ENCODE results near the gene CD4.

CD4 gene

DNA sequence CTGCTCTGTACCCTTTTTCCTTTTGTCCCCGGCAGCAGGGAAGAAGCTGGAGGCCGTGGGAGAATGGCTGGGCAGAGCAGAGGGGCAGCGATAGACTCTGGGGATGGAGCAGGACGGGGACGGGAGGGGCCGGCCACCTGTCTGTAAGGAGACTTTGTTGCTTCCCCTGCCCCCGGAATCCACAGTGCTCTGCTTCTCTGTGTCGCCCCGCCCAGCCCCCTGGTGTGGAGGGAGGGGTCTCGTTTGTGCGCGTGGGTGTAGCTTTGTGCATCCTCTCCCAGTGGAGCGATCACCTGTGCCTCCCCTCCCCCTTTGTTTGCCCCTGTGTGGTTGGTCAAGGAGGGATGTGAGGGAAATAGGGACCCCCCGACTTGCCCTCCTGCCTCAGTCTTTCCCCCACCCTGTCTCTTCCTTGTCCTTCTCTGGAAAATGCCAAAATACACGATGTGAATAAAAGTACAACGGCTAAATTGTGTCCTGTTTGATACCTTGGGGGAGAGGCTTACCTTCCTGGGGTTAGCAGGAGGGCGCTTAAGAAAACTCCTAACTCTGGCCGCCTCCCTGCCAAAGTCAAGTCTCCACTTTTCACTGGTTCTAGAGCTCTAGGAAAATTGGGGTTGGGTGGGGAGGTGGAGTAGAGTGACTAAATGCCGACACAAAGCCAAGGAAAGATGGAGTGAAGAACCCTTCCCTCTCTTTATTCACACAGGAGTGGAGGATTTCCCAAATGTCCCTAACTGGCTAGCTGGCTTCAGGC is 77.0 kb downstream of the CD4 start:
- H3K4me2 ChIP-seq (ENCODE audit: low read depth, low read length, poor library complexity, severe bottlenecking): peak overlapping the region; percentile 87
- peaks cover 3% of the 10 kb centered on the region; the same call in 1 of the 2 replicates for H3K36me3 ChIP-seq (ENCODE audit: low read length)
- no peaks in the 10 kb centered on the region for H3K9me2 ChIP-seq (replicated peaks; ENCODE audit: insufficient read depth, low read length)
- H3K4me3 ChIP-seq (ENCODE audit: insufficient read depth, low read length, poor library complexity, severe bottlenecking): no peak overlapping the region
- H3K9me3 ChIP-seq (ENCODE audit: insufficient read depth, low read length): no peaks in the 10 kb centered on the region
- H3K27ac ChIP-seq (ENCODE audit: low read depth, low read length): peak overlapping the region; percentile 47; the same call in 1 of the 2 replicates
- H3K9ac ChIP-seq (ENCODE audit: low read length): peak overlapping the region; percentile 98
- TF ChIP-seq CTCF (IDR thresholded peaks at IDR 0.05; ENCODE audit: insufficient read depth, low read length, poor library complexity, severe bottlenecking) (no peak), EZH2phosphoT487 (conservative IDR thresholded peaks at IDR 0.05; ENCODE audit: low read length) (no peak)
- H3F3A ChIP-seq (ENCODE audit: insufficient read depth): peaks cover 29% of the 10 kb centered on the region
- no peaks in the 10 kb centered on the region; the same call in 1 of the 2 replicates for H4K20me1 ChIP-seq (ENCODE audit: low read depth, low read length)
- H3K79me2 ChIP-seq (ENCODE audit: insufficient read depth, low read length): peaks cover 19% of the 10 kb centered on the region
- H2AFZ ChIP-seq (ENCODE audit: low read depth, low read length, severe bottlenecking): no peak overlapping the region
- no peaks in the 10 kb centered on the region for H3K27me3 ChIP-seq (ENCODE audit: low read length)

- Histone ChIP-seq H3K4me2 (ENCODE audit: low read depth, low read length, poor library complexity, severe bottlenecking) (peak overlapping the region; percentile 87), H2AFZ (ENCODE audit: low read depth, low read length, severe bottlenecking) (peak overlapping the region; percentile 58), H3K27ac (ENCODE audit: low read depth, low read length) (peak overlapping the region; percentile 47), H3K9ac (ENCODE audit: low read length) (peak overlapping the region; percentile 98), H3K9me3 (ENCODE audit: insufficient read depth, low read length) (no peaks in the 10 kb centered on the region), H3K9me2 (replicated peaks; ENCODE audit: insufficient read depth, low read length) (no peaks in the 10 kb centered on the region), H4K20me1 (ENCODE audit: low read depth, low read length) (no peaks in the 10 kb centered on the region; the same call in 1 of the 2 replicates), H3K36me3 (ENCODE audit: low read length) (peaks cover 3% of the 10 kb centered on the region; the same call in 1 of the 2 replicates), H3K79me2 (ENCODE audit: insufficient read depth, low read length) (peaks cover 19% of the 10 kb centered on the region), H3F3A (ENCODE audit: insufficient read depth) (peaks cover 35% of the 10 kb centered on the region), H3K27me3 (ENCODE audit: low read length) (no peaks in the 10 kb centered on the region), H3K4me3 (ENCODE audit: insufficient read depth, low read length, poor library complexity, severe bottlenecking) (peak overlapping the region; percentile 77)
- no peak for TF ChIP-seq EZH2phosphoT487 (conservative IDR thresholded peaks at IDR 0.05; ENCODE audit: low read length)
- TF ChIP-seq CTCF (IDR thresholded peaks at IDR 0.05; ENCODE audit: insufficient read depth, low read length, poor library complexity, severe bottlenecking): no peak
Observed at GRCh38 chr12:6866920-6867412, 77.6 kb downstream of the CD4 start.

DNA sequence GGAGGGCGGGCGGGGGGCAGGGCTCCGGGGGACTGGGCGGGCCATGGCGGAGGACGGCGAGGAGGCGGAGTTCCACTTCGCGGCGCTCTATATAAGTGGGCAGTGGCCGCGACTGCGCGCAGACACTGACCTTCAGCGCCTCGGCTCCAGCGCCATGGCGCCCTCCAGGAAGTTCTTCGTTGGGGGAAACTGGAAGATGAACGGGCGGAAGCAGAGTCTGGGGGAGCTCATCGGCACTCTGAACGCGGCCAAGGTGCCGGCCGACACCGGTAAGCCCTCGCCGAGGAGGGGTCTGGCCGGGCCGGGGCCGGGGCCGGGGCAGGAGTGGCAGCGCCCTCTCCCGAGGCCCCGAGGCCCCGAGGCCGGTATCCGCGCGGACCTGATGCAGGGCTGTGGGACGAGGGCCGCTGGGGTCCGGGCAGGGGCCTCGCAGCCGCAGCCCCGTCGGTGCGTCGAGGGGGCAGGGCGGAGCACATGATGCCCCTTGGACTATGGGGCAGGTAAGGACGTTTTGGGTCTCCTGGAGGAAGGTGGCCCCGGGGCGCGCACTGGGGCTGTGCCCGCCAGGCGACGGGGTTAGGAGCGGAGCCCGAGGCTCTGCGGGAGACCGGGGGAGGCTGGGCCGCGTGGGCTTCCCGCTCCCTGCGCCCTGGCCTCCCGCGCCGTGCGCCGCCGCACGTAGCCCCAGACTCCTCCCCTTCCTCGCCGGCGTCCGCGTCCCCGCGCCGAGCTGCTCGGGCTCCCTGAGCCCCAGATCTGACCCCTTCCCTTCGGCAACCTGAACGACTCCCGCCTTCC is 78.3 kb downstream of the CD4 start, which contains the start of gene TPI1:
TSS of gene TPI1 (plus strand) at position 119 of the 798 bp plus-strand sequence. CDS start at position 155, 36 bp downstream.
- Histone ChIP-seq H3K27ac (ENCODE audit: low read depth, low read length) (peak within 1 kb of the TSS; percentile 84), H3K9me2 (replicated peaks; ENCODE audit: insufficient read depth, low read length) (no peaks in the 10 kb centered on the region), H3K79me2 (ENCODE audit: insufficient read depth, low read length) (peaks cover 19% of the 10 kb centered on the region), H3K9me3 (ENCODE audit: insufficient read depth, low read length) (no peaks in the 10 kb centered on the region), H4K20me1 (ENCODE audit: low read depth, low read length) (no peaks in the 10 kb centered on the region; the same call in 1 of the 2 replicates), H3K9ac (ENCODE audit: low read length) (peak within 1 kb of the TSS; percentile 98), H3K27me3 (ENCODE audit: low read length) (no peaks in the 10 kb centered on the region), H2AFZ (ENCODE audit: low read depth, low read length, severe bottlenecking) (peak within 1 kb of the TSS; percentile 58), H3F3A (ENCODE audit: insufficient read depth) (peaks cover 38% of the 10 kb centered on the region), H3K36me3 (ENCODE audit: low read length) (peaks cover 3% of the 10 kb centered on the region; the same call in 1 of the 2 replicates), H3K4me2 (ENCODE audit: low read depth, low read length, poor library complexity, severe bottlenecking) (peak within 1 kb of the TSS; percentile 87), H3K4me3 (ENCODE audit: insufficient read depth, low read length, poor library complexity, severe bottlenecking) (peak within 1 kb of the TSS; percentile 77)
- no peak for TF ChIP-seq EZH2phosphoT487 (conservative IDR thresholded peaks at IDR 0.05; ENCODE audit: low read length)
- no peak for TF ChIP-seq CTCF (IDR thresholded peaks at IDR 0.05; ENCODE audit: insufficient read depth, low read length, poor library complexity, severe bottlenecking)
